HG03521 (cell line): Measurements from ENCODE around the gene WNK2.

Experiments
- ATAC-seq: cut with Tn5 transposase; IDR thresholded peaks from one replicate; pipeline ENCODE4 v1.9.1; 2021; ENCODE audit warnings: mild to moderate bottlenecking, moderate library complexity; ENCODE audit not compliant: unreplicated experiment

WNK2 gene

DNA sequence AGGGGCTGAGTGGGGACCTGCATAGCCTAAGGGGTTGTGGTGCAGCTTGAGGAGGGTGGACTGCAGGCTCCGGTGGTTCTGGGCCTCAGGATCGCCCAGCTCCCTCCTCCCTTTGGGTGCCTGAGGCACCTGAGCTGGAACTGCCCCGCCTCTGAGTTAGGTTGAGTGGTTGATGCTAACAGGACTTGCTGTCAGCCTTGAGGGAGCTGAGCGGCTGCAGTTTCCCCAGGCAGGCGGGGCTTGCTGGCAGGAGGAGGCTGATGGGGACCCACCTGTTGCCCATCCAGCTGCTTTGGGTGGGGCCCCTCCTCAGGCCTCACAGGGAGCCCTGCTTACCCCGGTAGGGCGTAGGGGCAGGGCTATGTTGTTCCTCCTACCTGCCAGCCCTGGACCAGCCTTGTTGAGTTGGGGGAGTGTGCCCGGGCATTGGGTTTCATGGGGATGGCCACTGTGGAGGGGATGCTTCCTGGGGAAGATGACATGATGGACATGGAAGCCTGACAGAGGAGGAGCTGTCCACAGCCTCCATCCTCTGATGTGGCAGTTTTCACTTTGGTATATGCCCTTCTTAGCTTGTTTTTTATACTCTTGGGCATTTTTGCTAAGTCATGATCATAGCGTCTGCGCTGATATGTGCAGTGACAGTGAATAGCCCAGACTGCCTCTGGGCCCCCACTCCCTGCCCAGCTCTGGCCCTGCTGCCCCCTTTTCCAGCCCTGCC, 14.3 kb downstream of the WNK2 start:
- no peak for ATAC-seq

DNA sequence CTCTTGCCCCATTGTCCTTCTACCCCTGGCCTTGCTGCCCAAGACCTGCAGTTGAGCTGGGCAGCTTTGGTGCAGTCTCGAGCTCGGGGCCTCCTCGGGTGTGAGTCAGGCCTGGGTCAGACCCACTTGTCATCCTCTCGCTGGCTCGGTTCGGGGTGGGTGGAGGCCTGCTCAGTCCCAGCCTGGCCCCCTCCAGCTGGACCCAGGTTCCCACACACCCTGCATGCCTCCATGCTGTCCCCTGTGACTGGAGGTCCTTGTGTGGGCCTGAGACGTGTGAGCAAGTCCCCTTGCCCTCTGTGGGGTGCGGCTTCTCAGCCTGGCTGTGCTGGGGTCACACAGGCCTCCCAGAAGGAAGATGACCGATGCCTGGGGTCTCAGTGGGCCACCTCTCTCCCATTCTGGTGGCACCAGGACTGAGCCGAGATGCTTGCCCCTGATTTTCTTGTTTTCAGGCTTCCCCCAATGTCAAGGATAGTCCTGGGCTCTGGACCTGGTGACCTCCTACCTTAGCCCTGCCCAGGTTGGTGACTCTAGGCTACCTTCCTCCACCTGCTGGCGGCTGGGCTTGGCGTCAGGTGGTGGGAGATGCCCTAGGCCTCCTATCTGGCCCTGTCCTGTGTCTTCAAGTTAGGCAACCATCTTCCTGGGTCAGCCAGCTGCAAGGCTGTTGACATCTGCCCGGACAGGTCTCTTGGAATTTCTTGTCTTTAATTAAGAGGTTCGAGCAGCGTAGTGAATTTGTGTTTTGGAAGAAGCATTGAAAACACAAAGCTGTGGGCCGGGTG, 15.1 kb downstream of the WNK2 start:
- no peak for ATAC-seq

DNA sequence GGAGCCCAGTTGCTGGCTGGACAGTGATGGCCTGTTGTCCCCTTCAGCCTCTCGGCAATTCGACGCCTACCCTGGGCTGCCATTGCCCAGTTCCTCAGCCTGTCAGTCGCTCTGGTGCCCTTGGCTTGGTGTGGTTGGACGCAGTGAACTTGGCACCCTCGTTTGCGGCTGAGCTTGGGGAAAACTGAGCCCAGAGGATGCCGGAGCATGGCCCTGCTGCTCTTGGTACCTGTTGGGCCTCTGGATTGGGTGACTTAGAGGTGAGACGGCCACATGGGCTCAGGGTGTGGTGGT, 16.5 kb downstream of the WNK2 start:
- no peak for ATAC-seq

DNA sequence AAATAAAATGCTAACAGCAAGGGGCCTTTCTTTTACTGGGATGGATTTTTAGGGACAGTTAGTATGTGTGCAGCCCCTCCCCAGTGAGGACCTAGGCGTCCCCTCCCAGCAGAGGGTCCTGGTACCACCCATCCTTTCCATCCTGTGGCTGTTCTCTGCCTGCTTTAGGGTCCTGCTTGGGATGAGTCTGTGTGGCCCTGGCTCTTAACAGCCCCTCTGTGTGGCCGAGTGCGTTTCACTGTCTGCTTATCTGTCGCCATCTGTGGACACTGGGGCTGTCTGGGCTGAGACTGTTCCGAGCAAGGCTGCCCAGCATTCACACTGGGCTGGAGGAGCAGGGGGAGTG, 17.0 kb downstream of the WNK2 start:
- ATAC-seq: no peak

DNA sequence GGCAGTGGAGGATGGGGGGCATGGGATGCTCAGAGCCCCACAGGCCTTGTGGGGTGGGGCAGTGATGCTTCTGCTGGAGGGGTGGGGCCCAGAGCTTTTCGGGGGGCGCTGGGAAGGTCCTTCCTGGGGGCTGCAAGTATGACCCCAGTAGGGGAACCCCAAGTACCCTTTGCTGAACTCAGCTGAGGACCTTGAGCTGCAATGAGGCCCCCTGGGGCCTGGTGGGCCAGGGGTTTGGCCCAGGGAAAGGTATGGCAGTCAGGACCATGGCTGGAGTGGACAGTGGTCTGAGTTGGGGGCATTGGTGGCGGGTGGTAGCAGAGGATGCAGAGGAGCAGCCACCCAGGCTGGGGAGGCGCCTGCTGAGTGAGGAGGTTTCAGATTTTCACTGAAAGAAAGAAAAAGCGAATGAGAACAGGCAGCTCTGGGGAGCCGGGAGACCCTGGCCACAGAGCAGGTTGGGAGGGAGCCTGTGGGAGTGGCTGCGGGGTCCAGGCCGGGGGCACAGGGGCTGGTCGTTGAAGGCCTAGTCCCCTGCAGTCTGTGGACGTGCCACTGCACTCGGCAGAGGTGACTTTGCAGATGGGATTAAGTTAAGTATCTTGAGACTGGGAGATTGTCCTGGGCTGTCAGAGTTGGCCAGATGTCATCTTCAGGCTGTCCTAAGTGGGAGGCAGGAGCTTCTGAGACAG, 19.2 kb downstream of the WNK2 start:
- ATAC-seq: no peak

DNA sequence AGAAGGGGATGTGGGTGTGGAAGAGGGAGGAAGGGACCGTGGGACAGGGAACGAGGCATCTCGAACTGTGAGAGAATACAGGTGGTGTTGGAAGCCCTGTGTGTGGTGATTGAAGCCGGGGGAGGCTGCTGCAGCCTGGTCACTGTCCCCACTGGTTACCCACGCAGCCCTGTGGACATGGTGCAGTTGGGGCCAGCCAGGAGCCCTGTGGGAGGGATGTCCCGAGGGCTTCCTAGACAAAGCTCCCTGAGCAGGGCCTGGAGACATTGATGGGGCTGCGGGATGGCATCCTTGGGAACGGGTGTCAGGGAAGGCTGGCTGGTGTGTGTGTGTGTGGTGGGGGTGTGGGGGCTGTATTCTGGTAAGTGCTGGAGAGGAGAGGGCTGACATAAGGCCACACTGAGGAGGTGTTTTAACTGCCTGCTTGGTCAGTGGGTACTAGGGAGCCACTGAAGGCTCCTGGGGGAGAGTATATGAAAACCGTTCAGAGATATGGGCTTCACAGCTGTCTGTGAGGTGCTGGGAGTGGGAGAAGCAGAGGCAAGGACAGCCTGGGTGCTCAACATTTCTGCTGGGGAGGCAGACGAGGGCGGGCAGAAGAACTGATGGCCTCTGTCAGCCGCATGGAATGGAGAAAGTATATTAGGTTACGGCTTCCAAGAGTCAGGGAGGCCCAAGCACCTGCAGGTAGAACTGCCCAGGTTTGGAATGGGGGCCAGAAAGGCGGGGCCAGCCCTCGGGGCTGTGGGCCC, 20.0 kb downstream of the WNK2 start:
- no peak for ATAC-seq

DNA sequence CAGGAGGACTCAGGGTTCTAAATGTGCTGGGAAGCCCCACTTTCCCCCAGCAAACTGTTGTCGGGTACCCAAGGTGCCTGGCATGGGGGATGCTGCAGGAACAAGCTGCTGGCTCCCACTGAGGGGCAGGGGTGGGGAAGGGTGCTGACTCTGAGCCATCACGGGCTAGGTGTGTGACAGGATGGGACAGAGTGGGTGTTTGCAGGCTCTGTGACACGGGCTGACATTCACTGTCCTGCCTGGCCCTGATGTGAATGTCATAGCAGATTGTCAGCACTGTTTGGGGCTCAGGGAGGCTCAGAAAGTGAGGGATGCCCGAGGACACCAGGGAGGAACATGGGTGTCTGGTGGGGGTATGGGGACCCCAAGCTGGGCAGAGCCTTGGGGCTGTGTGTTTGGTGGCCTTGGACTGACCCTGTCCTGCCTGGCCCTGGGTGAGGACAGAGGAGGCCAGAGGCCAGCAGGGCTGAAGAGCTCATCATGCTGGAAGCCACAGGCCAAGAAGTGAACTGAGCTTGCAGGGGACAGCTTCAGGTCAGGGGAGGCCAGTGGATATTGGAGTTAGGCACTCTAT, 20.6 kb downstream of the WNK2 start:
- no peak for ATAC-seq

DNA sequence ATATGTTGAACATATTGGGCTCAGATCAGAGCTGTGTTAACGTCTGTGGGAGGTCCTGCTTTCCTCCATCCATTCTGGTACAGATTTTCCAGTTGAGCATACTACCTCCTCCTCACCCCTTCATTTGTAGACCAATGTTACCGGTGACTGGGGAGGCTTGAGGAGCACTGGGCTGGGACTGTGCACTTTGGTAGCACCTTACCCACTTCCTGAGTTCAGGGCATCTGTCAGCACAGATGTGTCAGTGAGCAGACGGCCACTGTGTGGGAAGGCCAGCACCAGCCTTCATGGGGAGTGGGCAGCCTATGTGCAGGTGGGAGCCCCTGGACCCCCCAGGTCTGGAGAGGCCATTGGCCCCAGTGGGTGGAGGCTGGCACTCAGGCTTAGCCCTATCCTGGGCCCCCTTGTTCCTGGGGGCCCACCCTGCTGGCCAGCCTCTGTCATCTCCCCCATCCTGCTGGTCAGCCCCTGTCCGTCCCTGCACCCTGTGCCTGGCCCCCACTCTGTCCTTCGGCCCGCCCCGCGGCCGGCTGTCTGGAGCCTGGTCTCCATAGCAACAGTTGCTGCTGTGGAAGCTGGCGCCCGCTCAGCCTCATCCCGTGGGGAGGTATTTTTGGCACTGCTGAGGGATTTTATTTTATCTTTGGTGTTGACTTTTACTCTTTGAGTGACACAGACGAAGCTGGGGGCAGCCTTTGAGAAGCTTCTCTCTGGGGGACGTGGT, 21.3 kb downstream of the WNK2 start:
- no peak for ATAC-seq

DNA sequence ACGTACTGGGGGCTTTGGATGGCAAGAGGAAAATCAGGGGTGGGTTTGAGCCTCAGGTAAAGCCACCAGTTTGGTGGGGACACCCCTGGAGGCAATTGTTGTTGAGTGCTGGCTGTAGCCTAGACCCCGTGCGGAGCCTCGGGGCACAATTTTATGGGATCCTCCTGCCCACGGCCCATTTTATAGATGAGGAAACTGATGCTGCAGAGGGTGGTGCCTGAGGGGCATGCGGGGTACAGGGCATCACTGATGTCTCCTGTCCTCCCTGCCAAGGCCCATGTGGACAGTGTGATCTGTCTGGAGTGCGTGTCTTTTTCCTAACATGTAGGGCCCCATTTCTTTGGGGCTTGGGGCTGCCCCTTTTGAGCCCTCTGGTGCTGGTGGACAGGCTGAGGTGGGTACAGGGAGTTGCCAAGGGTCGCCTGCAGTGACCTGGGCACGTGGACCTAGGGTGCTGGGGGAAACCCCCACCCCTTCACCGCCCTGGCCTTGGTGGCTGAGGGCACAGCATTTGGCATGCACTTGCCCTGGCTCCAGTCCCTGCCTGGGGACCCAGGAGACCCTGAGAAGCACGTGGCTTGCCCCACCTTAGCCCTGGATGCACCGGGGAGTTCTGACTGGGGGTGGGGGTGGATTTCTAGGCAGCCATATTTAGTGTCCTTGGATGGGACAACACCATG, 22.1 kb downstream of the WNK2 start:
- ATAC-seq: no peak

DNA sequence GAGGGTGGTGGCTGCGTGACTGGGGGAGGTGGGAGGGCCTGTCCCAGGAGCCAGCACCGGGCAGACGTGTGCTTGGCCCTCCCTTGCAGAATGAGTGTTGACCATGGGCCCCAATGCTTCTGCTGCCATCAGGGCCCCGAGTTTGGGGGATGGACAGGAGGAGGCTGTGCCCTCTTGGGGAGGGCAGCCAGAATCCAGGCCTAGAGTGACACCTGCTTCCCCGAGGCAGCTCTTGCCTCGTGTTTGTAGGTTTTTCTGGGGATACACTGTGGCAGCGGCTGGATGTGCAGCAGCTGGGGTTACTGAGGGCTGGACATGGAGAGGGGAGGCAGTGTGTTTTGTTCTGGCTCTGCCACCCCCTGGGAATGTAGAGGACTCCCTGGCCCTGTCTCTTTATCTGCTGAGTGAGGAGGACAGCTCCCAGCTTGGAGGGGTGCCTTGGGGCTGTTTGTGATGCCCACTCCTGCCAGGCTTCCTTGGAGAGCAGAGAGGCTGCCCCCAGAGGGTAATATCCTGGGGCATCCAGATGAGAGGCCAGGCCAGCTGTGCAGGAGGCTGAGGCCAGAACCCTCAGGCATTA, 22.7 kb downstream of the WNK2 start:
- ATAC-seq: no peak

DNA sequence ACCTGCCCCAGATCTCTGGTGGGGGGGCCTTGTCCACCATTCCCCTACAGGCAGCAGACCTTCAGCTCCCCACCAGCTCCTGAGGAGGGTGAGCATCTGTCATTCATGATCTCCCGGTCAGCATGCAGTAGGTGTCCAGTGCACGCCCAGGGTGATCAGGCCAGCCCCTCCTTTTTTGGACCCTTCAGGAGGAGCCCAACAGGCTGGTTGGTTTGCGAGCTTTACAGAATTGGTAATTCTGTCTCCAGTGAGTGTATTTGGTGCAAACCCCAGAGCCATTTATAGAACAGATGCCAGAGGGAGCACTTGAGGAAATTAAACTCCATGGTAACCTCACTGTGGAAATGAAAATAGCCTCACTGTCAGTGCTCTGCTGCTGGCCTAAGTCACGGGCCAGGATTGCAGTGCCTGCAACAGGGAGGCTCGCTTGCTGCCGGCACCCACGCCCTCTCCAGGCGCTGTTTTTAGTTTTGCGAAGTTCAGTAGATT, 23.4 kb downstream of the WNK2 start:
- ATAC-seq: no peak

DNA sequence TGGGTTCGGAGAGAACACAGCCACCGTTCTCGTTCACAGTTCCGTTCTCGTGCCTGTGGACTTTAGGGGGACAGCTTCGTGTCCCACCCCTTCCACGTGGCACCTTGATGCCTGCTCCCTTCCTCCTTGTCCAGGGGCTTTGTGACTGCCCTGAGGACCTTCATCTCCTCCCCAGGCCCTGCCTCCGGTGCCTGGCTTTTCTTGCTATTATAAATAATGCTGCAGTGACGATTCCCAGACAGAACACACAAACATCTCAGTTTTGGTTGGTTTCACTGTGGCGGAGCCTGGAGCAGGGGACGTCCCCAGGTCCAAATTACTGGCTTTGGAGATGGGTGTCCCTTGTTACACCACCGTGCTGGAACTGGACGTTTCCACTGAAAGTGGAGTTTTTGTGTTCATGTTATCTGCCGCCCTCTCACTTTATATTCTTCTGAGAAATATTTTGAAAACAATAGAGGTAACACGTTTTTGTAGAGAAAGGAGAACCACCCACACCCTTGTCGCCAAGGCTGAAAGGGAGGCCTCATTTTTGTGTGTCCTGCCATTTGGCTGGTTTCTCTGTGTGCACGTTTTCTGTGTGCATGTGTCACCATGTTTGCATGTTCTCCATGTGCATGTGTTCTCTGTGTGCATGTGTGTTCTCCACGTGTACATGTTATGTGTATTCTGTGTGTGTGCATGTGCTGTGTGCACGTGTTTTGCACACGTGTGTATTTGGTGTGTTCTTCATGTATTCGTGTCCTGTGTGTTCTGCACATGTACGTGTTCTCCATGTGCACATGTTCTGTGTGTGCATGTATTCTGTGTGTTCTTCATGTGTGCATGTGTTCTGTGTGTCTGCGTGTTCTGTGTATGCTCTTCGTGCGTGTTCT, 24.2 kb downstream of the WNK2 start:
- no peak for ATAC-seq

DNA sequence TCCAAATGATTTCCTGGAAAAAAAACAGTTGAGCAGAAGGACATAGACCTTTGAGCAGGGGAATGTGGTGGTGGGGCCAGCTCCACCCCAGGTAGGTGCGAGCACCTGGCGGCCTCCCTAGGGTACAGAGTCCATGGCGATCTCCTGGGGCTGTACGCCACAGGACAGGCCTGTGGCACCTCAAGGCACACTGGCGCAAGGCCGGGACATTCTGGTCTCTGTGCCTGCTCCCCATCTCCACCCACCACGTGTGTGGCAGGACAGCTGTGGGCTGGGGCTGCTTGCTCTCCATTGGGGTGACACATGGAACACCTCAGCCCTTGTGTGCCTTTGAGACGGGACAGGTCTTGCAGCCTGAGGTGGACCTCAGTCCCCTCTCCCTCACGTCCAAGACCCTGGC, 25.2 kb downstream of the WNK2 start:
- ATAC-seq: no peak

DNA sequence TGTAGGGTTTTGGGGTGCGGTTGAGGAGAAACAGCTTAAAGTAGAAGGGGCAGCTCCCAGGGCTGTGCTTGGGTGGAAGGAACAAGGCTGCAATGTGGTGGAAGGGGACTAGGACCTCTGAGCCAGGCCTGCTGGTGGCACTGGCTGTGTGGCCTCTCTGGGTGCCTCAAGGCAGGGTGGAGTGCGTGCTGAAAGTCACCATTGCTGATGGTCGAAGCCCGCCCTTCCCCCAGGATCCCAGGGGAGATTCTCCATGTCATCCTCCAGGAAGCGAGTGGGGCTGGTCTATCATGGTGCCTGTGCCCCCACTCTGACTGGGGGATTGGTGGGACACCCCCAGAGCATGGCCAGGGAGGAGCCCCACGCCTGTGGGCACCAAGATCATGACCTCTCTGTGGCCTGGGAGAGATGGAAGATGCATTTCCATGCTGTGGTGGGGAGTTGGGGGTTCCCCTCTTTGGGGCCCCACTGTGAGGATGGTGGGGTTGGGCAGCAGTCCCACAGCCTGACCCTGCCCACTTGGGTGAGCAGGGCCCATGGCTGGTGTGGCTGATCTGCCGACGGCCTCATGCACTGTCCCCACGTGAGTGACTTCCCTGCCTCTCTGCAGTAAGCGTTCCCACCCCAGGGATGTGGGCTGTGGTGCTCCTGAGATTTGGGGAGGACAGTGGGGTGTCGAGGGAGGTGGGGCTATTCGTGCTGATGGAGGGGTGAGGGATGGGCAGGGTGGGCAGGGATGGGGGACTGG, 25.8 kb downstream of the WNK2 start:
- no peak for ATAC-seq

DNA sequence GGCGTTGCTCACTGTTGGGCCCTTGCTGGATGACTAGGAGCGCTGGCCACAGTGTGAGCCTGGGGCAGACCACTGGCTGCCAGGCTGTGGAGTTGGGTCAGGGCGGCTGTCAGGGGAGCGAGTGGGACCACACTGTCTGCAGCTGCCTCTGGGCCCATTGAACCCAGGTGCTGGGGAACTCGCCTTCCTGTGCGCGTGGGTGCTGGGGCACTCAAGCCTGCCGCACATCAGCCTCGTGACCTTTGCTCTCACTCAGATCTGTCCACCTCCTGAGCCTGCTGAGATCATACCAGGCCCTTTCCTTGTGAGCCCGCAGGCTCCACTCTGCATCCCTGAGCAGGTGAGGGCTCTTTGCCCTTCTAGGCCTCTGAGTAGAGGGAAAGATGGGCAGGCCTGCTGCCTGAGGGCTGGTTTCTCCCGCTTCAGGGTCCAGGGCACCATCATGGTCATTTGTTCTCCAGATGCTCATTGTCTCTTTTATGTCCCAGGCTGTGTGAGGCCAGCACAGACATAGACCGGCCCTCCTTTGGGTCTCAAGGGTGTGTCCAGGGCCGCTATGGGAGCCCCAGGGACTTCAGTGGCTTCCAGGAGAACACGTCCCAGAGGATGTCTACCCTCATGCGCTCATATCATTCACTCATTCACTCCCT, 26.5 kb downstream of the WNK2 start:
- no peak for ATAC-seq

DNA sequence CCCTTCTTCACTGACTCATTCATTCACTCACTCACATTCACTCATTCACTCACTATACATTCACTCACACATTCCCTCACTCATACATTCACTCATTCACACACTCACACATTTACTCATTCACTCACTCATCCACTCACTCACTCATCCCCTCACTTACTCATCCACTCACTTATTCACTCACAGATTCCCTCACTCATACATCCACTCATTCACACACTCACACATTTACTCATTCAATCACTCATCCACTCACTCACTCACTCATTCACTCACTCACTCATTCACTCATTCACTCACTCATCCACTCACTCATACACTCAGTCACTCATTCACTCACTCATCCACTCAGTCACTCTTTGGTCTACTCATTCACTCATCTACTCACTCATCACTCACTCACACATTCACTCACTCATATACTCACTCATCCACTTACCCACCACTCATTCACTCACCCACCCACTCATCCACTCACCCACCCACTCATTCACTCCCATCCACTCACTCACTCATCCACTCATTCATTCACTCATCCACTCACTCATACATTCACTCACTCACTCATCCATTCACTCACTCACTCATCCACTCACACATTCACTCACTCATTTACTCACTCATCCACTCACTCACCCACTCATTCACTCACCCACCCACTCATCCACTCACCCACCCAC, 27.2 kb downstream of the WNK2 start:
- ATAC-seq: no peak

DNA sequence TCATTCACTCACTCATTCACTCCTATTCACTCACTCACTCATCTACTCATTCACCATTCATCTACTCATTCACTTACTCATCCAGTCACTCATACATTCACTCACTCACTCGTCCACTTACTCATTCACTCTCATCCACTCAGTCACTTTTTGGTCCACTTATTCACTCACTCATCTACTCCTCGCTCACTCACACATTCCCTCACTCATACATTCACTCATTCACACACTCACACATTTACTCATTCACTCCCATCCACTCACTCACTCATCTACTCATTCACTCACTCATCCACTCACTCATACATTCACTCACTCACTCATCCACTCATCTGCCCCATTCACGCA, 27.7 kb downstream of the WNK2 start:
- no peak for ATAC-seq
